Sciatic nerve (tissue), 2 donors: ENCODE measurements around the gene ARSG. TPM values are rescaled to one million over a fixed set of nuclear protein-coding genes. Genes with fewer than 3 reads are reported as not detected.
A peak's percentile ranks its signal among the peaks of the same experiment; 100 is the strongest.

Experiments used
- ATAC-seq: fragments of 200-7000 bp; cut with Tn5 transposase; one replicate; pipeline ENCODE4 v1.9.1; 2020; ENCODE audit warnings: mild to moderate bottlenecking, moderate library complexity
- DNase-seq: peaks from one replicate; pipeline ENCODE4 v3.0.0-alpha.2; 2020; ENCODE audit warnings: low spot score
- intact Hi-C: fragments of 100-400 bp; cut with DNase I; formaldehyde crosslinking; loops from one replicate; pipeline ENCODE4 v1.14.2; 2022
- total RNA-seq: library from RNA; stranded (reverse); fragmentation: NEBNext Ultra II Directional; extraction: Animal tissue kit (Norgen Biotek cat#: 25700); gene quantifications from one replicate; pipeline ENCODE4 v1.2.1, GENCODE V29; 2021
- donor health status: DM: no; HTN: no; CAD: no.
- donor health status: DM: no; HTN: no; CAD: no.

Gene ARSG
- total RNA-seq, 1 donor from 2014 or later, result 7.0 TPM

- ATAC-seq (no peak), DNase-seq (no peak)
- intact Hi-C loops, result no loop called here
These were observed 161.5 kb downstream of the ARSG start for GRCh38 chr17:68452724-68453290.

GRCh38 chr17:68453991-68454665 is 162.8 kb downstream of the ARSG start:
- ATAC-seq (no peak), DNase-seq (no peak)
- intact Hi-C loops, result no loop called here

DNA sequence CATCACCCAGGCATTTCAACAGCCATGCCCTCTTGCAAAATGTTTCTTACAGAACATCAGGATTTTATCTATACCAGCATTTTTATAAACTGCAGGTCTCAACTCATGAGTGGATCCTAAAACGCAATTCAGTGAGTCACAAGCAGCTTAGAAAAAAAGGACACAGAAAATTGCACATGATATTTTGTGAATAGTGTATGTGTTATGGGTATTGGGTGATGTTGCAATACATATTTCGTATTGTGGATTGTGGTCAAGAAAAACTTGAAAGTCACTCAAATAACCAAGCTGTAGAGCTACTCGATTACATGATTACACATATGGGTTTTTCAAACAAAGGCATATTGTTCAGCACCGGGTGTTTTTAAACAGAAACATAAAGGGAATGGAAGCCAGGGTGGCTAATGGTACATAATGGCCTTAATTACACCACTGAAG is 164.6 kb downstream of the ARSG start:
- DNase-seq (no peak), ATAC-seq (peak; percentile 38)
- intact Hi-C loops, result no loop called here

DNA sequence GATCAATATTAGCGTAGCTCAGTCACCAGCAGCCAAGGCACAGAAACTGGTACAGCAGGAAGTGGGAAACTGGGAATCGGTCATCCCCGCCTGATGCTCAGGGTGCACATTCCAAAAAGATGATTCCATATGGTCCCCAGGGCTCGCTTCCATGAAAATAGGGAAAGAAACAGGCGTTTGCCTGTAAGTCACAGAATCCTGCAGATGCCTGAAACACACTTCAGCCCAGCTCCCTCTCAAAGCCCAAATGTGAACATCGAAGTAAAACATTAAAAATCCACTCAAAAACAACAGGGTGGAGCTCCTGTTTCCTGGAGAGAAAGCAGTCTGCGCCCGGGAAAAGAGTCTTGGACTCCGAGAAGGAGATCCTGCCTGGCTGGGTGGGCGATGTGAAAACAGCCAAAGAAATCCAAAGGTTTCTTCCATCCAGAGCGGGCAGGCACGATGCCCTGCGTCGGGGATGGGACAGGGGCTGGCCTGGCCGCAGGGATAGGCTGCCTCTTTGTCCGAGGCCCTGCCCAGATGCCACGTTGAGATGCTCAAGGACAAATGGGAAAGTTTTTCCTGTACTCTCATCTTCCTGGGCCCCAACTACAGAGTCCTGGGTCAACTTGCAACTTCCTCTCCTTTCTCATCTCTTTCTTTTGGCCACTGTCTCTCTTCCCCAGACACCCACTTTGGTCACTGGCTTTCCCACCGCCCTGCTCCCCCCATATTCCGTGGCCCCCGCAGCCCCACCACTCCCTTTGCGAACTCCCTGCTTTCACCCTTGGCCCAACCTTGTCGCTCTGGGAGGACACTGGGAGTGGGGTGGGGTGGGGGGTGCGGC is 165.3 kb downstream of the ARSG start:
- ATAC-seq, result peak; percentile 83
- peak; percentile 85 for DNase-seq
- intact Hi-C loops, result no loop called here

DNA sequence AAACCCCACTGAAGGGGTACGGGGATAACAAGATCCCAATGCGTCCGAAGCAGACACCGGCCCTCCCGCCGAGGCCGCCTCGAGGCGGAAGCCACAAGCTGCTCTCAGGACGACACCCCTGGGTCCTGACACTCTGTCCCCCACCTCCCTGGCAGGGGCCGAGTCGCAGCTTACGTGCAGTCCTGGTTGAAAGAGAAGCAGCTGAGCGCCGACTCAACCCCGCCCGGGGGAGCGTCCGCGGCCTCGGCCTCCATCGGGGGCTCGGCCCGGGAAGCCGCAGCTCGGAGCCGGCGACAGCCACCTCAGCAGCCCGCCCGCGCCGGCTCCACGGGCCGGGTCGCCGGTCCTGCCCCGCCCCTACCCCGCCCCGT is 165.9 kb downstream of the ARSG start, which contains the start of gene WIPI1:
Gene WIPI1 (minus strand): TSS at position 329 of the 371 bp plus-strand sequence. CDS start 75 bp downstream, at position 254.
- ATAC-seq (no peak), DNase-seq (peak; percentile 81)
- intact Hi-C loops, result no loop called here

- peak; percentile 99 for DNase-seq
- intact Hi-C loops, result no loop called here
- peak; percentile 93 for ATAC-seq
These were observed 166.4 kb downstream of the ARSG start for GRCh38 chr17:68457539-68458259.

GRCh38 chr17:68458260-68459036 is 167.2 kb downstream of the ARSG start:
- intact Hi-C loops, result no loop called here
- no peak for DNase-seq
- ATAC-seq, result no peak

GRCh38 chr17:68459037-68459639 is 167.8 kb downstream of the ARSG start:
- DNase-seq, result no peak
- intact Hi-C loops, result no loop called here
- no peak for ATAC-seq

- no peak for ATAC-seq
- DNase-seq, result no peak
- intact Hi-C loops, result loop anchor here (10.0 kb wide), 2 partner anchors 195 to 285 kb away; no protein-coding TSS in a partner anchor
These were observed 168.9 kb downstream of the ARSG start for GRCh38 chr17:68460146-68460545.

DNA sequence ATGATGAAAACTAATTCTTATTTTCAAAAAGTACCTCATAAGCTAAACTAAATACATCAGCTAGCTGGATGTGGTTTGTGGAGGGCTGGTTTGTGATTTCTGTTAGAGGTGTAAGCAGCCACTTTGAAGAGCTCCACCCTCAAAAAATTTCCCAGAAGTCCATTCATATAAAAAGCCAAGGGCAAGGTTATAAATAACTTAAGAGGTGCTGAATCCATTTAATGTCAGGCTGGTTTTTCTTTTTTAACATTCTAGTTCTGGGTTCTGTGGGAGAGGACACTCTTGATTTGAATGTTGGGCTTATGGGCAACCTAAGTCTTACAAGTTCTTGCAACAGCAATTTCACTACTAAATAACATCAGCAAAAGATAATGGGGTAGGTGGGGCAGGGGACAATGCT is 169.4 kb downstream of the ARSG start:
- ATAC-seq (no peak), DNase-seq (no peak)
- intact Hi-C loops, result loop anchor here (10.0 kb wide), 2 partner anchors 196 to 286 kb away; no protein-coding TSS in a partner anchor

DNA sequence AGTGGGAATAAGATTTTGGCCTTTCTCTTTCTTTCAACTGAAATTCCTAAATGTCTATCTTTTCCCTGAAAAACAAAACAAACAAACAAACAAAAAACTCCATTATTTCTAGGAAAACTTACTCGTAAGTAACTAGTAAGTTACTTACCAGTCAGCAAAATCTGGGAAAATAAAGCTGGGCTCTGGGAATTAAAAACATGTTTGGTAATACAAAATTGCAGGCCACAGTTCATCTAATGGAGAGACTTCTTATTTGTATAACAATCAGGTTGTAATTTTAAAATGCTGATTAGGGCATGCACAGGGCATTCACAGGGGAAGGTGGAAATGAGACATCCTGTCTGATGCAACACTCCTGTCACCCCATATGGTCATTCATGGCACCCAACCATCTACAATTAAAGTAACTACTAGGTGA is 169.8 kb downstream of the ARSG start:
- DNase-seq (no peak), ATAC-seq (no peak)
- intact Hi-C loops, result loop anchor here (10.0 kb wide), 2 partner anchors 196 to 286 kb away; no protein-coding TSS in a partner anchor

GRCh38 chr17:68461589-68461988 is 170.3 kb downstream of the ARSG start:
- ATAC-seq (no peak), DNase-seq (no peak)
- intact Hi-C loops, result loop anchor here (10.0 kb wide), 2 partner anchors 197 to 287 kb away; no protein-coding TSS in a partner anchor

- DNase-seq (peak; percentile 70), ATAC-seq (peak; percentile 89)
- intact Hi-C loops, result loop anchor here (10.0 kb wide), 2 partner anchors 198 to 288 kb away; no protein-coding TSS in a partner anchor
These were observed 171.3 kb downstream of the ARSG start for GRCh38 chr17:68462381-68463210.

- DNase-seq, result no peak
- intact Hi-C loops, result loop anchor here (10.0 kb wide), 2 partner anchors 199 to 289 kb away; no protein-coding TSS in a partner anchor
- ATAC-seq, result no peak
These were observed 172.1 kb downstream of the ARSG start for GRCh38 chr17:68463211-68464019.

- ATAC-seq (no peak), DNase-seq (no peak)
- intact Hi-C loops, result loop anchor here (10.0 kb wide), 2 partner anchors 204 to 294 kb away; no protein-coding TSS in a partner anchor
These were observed 177.0 kb downstream of the ARSG start for GRCh38 chr17:68468334-68468733.

DNA sequence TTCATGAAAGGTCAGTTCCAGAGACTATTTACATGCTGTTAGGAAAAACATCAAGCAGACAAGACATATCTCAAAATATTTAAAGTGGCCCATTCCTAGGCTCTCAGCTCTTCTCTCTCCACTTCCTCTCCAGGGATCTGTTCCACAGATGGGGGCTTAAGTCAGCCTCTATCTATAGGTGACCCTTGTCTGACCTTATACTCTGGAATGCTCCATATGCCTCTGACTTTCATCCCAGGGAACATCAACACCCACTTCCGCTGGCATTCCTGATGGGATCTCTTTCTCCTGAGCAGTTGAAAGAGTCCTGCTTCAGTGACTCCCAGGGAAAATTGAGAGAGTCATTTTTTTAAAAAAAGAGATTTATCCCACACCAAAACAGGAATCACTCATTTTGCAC is 177.5 kb downstream of the ARSG start:
- intact Hi-C loops, result loop anchor here (10.0 kb wide), 2 partner anchors 204 to 294 kb away; no protein-coding TSS in a partner anchor
- no peak for ATAC-seq
- no peak for DNase-seq
